OCI-LY7 (cell line): ENCODE measurements around the gene ODF4.

Experiments used
- CTCF ChIP-seq: fragments of 200-600 bp; sonication (generic); conservative IDR thresholded peaks from 2 replicates; pipeline ENCODE4 v1.5.1; 2014; ENCODE audit warnings: mild to moderate bottlenecking, antibody characterized with exemption, low read length, moderate library complexity, mixed read lengths
- EZH2phosphoT487 ChIP-seq: fragments of 200-600 bp; sonication (generic); IDR thresholded peaks from 2 replicates; pipeline ENCODE4 v1.6.1; 2018; ENCODE audit warnings: low read depth, borderline replicate concordance, mild to moderate bottlenecking, mixed run types, antibody characterized with exemption, low read length, moderate library complexity, mixed read lengths

GRCh38 chr17:8320262-8320661 lies 19.4 kb upstream of the ODF4 start:
- TF ChIP-seq CTCF (no peak), EZH2phosphoT487 (no peak)
